GM12874 (cell line): ENCODE data around the gene SPINK13.

Experiments used
- CTCF ChIP-seq: IDR thresholded peaks from 2 replicates; pipeline ENCODE4 v1.5.1; 2011; ENCODE audit warnings: low read depth, mild to moderate bottlenecking, control low read depth, low read length, moderate library complexity; ENCODE audit not compliant: insufficient read depth

Gene SPINK13

GRCh38 chr5:148268566-148268965 is at the start of gene SPINK13:
TSS of gene SPINK13 (plus strand) at chr5:148268794. CDS start at chr5:148270073, 1,279 bp downstream.
- no peak for TF ChIP-seq CTCF

- TF ChIP-seq CTCF, result no peak
These were observed 47.1 kb upstream of the SPINK13 start for GRCh38 chr5:148221508-148221907.

- no peak for TF ChIP-seq CTCF
These were observed 44.4 kb upstream of the SPINK13 start for GRCh38 chr5:148224117-148224742.

- no peak for TF ChIP-seq CTCF
These were observed 40.1 kb upstream of the SPINK13 start for GRCh38 chr5:148228392-148228984.

GRCh38 chr5:148229840-148230239 is 38.8 kb upstream of the SPINK13 start:
- TF ChIP-seq CTCF, result no peak

GRCh38 chr5:148230240-148230639 is 38.4 kb upstream of the SPINK13 start:
- TF ChIP-seq CTCF, result no peak

GRCh38 chr5:148237785-148238417 is 30.7 kb upstream of the SPINK13 start:
- TF ChIP-seq CTCF, result no peak
